Measurements from ENCODE around the gene C2orf49.

- TF ChIP-seq POLR2A (IDR thresholded peaks at IDR 0.05; ENCODE audit: low read length), result no peak
- no peak for TF ChIP-seq GATA1 (IDR thresholded peaks at IDR 0.05; ENCODE audit: low read depth, low read length)
Observed at GRCh38 chr2:105309147-105309545, 28.2 kb upstream of the C2orf49 start.

All from erythroblast (primary cell).